Right lobe of liver (tissue), 4 donors: ENCODE measurements around the gene EID3.

Experiments
- CTCF ChIP-seq, 4 donors: fragments of 200-600 bp in 3 of 4; fragments of 450-650 bp in 1 of 4; IDR thresholded peaks; one replicate each; pipeline versions ENCODE4 v1.5.1 to v1.8.0; 2016 to 2022; ENCODE audit warnings: antibody characterized with exemption in 4 of 4, mild to moderate bottlenecking in 2 of 4
- POLR2A ChIP-seq: fragments of 450-650 bp; IDR thresholded peaks from one replicate; pipeline ENCODE4 v1.6.1; 2017; ENCODE audit warnings: antibody characterized with exemption, mild to moderate bottlenecking
- donor health status: DM: no; HTN: no; CAD: no.
- donor health status: DM: no; HTN: no; CAD: no.
- donor health status: DM: no; HTN: yes; CAD: no.

DNA sequence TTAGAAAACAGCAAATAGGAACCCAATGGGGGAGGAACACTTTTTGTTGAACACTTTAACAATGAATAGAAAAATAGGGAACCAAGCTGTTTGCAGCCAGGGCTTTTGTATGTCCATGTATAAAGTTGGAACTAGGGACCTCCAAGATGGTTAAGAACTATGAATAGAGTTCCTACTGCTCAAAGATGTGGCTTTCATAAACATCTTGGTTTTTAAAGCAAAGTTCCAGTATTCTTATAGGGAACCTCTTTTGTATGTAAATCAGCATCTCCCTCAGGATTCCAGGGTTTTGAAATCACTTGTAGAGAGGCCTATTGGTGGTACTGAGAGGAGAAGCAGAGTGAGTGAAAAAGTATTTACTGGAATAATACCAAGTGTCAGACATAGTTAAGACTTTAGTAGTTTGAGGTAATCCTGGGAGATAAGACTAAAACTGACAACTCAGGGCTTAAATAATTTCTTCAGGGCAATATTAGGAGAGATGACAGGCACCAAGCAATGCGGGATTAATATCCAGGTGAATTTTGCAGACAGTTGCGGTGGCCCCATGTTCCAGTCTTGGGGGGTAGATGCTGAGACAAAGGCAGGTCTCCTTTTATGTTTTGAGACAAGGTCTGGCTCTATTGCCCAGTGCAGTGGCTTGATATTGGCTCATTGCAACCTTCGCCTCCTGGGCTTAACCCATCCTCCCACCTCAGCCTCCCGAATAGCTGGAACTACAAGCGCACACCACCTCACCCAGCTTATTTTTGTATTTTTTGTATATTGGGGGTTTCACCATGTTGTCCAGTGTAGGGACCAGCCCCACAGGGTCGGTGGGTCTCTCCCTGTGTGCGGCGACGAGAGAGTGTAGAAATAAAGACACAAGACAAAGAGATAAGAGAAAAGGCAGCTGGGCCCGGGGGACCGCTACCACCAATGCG is 10.4 kb upstream of the EID3 start:
- TF ChIP-seq POLR2A (no peak), CTCF (IDR thresholded peaks at IDR 0.05) (no peak)
